ENCODE measurements around the gene AJM1. TPM values are rescaled to one million over a fixed set of nuclear protein-coding genes. Genes with fewer than 3 reads are reported as not detected.
"Not testable (repeated sequence)": the region's sequence is repeated elsewhere in the genome, so short reads cannot be mapped to it uniquely, and the experiment has no call there.

AJM1 gene
- total RNA-seq, result 2.3 and 2.9 TPM in 2 replicates
- 0.37 TPM for total RNA-seq (2013)
- 1.2 and 1.7 TPM in 2 replicates for polyA plus RNA-seq
- 2.0 and 2.6 TPM in 2 replicates for polyA minus RNA-seq

GRCh38 chr9:136842380-136842948, at the start of gene AJM1:
TSS of gene AJM1 (plus strand) at chr9:136842478. CDS start at chr9:136844415, 1,937 bp downstream.
- ChIA-PET CTCF (interaction anchor here (0.5 to 3.6 kb wide), 40 partner anchors 9 to 228 kb away, joined by 3 to 29 read pairs (median 4); partner anchors contain the start of genes ABCA2, CLIC3, EDF1 and FBXW5), POLR2A (interaction anchor here (0.6 to 1.8 kb wide), 10 partner anchors 9 to 833 kb away, joined by 3 to 7 read pairs (median 4); partner anchors contain the start of genes EXD3, NOXA1, PAXX and RABL6)
- H3K27me3 Mint-ChIP-seq; H3K9me3 Mint-ChIP-seq (ENCODE audit: insufficient read depth); H3K36me3 ChIP-seq (replicated peaks in 1 of 2; ENCODE audit: control extremely low read depth in 1 of 2, control insufficient read depth in 1 of 2, extremely low read depth in 1 of 2, insufficient read depth in 2 of 2, low read length in 1 of 2); H3K27ac ChIP-seq (ENCODE audit: low read length in 2 of 2); H3K79me2 ChIP-seq (ENCODE audit: control insufficient read depth, insufficient read depth, low read length): not testable (repeated sequence)
- intact Hi-C loops (cut with micrococcal nuclease), result loop anchor here (1.0 to 2.0 kb wide), 3 partner anchors 36 to 192 kb away; partner anchors contain the start of gene RABL6
- peaks cover 0 to 30% (median 7%) of the 10 kb centered on the region in 4 experiments for H3K27me3 ChIP-seq (replicated peaks in 1 of 4; ENCODE audit: control extremely low read depth in 1 of 4, control insufficient read depth in 3 of 4, insufficient read depth in 4 of 4, low read length in 3 of 4)
- peaks cover 31 to 36% of the 10 kb centered on the region in 2 donors for H3K4me1 ChIP-seq (ENCODE audit: control insufficient read depth in 2 of 2, insufficient read depth in 2 of 2, low read length in 2 of 2)
- 0% methylated on average over 19 of the region's 27 CpGs for WGBS (ENCODE audit: insufficient coverage)
- peak within 1 kb of the TSS; percentile 80 for H2AFZ ChIP-seq (ENCODE audit: insufficient read depth, low read depth, low read length, poor library complexity, severe bottlenecking)
- peak within 1 kb of the TSS; percentile 87 for H3K9ac ChIP-seq (ENCODE audit: low read length)
- peaks cover 24% of the 10 kb centered on the region for H4K20me1 ChIP-seq (ENCODE audit: control insufficient read depth, insufficient read depth, low read length, poor library complexity, severe bottlenecking)
- peak within 1 kb of the TSS; percentile 89 for H3K4me2 ChIP-seq (replicated peaks; ENCODE audit: low read depth, low read length, poor library complexity, severe bottlenecking)
- peak; percentile 91 for TF ChIP-seq CTCF (IDR thresholded peaks at IDR 0.05)
- Mint-ChIP-seq H3K4me3 (peak within 1 kb of the TSS; percentile 92), H3K4me1 (peaks cover 16% of the 10 kb centered on the region), H3K27ac (peak within 1 kb of the TSS; percentile 81)
- DNase-seq, result peak; percentile 88
- peaks cover 0 to 20% (median 0%) of the 10 kb centered on the region in 3 donors for H3K9me3 ChIP-seq (ENCODE audit: control extremely low read depth in 1 of 3, control insufficient read depth in 2 of 3, insufficient read depth in 1 of 3, low read length in 2 of 3)
- peak; percentile 86 for ATAC-seq (ENCODE audit: low read depth)
- H3K4me3 ChIP-seq (ENCODE audit: control extremely low read depth in 1 of 5, extremely low read depth in 1 of 5, insufficient read depth in 1 of 5, low read depth in 2 of 5, low read length in 4 of 5), result peak within 1 kb of the TSS in 4 of 5 experiments; percentile 66 to 84 (median 74)
